GM20000 (cell line): ENCODE data around the gene PRDM10.

Experiments
- DNase-seq: peaks from one replicate; pipeline ENCODE4 v3.0.0; 2012; ENCODE audit warnings: low spot score
- TF ChIP-seq, protein P1 (sequence below): IDR thresholded peaks from 2 replicates; pipeline ENCODE4 v1.5.1; 2012; ENCODE audit warnings: mild to moderate bottlenecking, control low read depth; ENCODE audit errors: extremely low read depth, missing control alignments

The PRDM10 gene

DNA sequence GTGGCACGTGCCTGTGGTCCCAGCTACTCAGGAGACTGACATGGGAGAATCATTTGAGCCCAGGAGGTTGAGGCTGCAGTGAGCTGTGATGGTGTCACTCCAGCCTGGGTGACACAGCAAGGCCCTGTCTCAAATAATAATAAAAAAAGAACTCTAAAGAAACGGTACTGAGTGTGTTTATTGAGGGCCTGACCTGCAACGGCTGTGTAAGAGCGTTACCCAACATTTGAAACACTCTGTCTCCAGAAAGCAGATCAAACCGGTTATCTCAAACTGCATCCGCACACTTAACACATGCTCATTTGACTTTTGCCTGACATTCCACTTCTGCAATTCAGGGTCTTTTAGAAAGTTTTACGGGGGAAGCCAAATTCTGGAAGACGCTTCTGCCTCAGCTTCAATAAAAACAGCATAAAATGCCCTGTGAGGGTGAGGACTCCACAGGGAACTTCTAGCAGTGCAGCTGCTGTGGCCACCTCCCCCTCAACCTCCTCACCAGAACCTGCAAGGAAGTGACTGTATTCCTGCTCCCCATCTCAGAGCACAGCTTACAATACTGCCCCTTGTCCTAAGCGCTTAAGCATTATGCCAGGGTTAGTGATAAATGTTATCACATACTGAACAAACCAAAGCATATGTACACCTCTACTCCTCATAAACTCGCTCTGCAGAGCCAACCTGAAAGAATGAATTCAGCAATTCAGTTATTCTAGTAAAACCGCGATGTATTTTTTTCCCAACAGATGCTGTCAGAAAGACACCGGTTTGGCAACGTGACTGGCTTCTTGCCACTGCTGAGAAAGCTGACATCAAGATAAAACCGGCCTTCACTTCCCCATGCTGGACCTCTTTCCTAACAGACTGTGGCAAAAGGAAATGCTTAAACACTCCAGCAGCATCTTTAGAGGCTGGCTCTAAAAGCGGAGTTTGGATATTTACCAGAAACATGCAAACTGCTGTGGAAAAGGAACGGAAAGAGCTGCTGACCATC, 52.2 kb downstream of the PRDM10 start:
- TF ChIP-seq, protein P1, sequence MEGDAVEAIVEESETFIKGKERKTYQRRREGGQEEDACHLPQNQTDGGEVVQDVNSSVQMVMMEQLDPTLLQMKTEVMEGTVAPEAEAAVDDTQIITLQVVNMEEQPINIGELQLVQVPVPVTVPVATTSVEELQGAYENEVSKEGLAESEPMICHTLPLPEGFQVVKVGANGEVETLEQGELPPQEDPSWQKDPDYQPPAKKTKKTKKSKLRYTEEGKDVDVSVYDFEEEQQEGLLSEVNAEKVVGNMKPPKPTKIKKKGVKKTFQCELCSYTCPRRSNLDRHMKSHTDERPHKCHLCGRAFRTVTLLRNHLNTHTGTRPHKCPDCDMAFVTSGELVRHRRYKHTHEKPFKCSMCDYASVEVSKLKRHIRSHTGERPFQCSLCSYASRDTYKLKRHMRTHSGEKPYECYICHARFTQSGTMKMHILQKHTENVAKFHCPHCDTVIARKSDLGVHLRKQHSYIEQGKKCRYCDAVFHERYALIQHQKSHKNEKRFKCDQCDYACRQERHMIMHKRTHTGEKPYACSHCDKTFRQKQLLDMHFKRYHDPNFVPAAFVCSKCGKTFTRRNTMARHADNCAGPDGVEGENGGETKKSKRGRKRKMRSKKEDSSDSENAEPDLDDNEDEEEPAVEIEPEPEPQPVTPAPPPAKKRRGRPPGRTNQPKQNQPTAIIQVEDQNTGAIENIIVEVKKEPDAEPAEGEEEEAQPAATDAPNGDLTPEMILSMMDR, result no peak
- DNase-seq, result no peak

DNA sequence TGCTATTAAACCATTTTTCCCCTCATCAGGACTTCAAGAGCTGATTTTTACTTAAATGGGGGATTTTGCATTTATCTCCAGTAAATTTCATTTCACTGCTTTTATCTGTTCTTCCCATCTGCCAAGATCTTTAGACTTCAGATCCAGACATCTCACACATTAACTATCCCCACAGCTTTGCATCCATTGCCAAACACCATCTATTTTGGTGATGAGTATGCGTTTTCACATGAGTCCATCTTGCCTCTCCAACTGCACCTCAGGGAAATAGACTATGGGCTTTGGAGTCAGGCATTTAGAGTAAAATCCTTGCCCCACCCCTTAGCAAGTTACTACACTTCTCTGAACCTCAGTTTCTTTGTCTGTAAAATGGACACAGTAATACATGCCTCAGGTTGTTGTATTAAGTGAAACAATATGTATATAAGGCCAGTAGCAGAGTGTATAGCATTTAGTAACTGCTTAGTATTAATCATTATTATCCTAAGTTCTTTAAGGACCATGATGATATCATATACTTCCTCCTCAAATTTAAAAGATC, 53.6 kb downstream of the PRDM10 start:
- TF ChIP-seq, protein P1, result no peak
- DNase-seq, result no peak

DNA sequence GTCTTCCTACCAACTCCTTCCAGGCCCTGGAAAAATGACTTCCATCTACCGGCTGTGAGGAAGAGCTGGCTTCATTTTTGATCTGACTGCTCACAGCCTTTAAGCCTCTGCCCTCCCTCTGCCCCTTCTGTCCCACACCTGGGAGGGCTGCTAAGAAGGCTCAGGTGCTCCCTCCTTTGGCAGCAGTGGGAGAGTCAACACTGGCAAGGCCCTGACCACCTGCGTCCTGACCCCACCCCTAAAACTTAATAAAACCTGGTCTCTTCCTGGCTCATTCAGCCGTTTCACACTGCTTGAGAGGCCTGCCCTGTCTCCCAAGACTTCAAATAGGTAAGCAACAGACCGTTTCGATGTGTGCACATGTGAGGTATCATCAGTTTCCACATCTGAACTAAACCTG, 55.2 kb downstream of the PRDM10 start:
- TF ChIP-seq, protein P1, result no peak
- no peak for DNase-seq

DNA sequence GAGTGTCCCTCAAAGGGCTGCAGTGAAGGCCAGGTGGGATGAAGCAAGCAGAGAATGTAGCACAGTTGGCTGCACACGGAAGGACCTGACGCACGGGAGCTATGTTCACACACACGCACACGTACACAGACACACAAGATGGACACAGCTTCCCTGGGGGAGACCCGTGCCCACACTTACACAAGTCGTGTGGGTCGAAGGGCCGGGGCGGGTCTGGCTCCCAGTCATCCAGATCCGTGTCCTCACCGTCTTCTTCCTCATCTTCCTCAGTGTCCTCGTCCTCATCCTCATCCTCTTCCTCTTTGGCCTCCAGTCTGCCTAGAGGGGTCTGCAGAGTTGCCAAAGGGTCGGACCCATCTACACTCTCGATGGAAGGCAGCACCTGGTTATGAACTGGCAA, 55.7 kb downstream of the PRDM10 start:
- DNase-seq, result no peak
- TF ChIP-seq, protein P1, result no peak

DNA sequence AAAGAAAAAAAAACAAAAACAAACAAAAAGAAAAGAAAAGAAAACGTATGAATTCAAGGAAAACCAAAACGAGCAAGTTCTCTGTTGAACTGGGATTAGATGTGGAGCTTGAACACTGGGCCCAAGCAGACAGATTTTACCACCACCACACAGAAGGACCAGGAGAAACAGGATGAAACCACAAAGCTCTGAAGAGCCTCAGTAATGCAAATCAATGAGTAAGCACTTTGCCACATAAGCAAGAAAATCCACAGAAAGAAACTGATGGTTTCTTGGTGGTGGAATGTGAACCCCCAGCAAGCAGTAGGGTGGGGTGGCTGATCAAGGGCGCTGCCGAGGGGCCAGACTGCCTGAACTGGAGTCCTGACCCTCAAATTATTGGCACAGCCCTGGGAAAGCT, 56.4 kb downstream of the PRDM10 start:
- no peak for DNase-seq
- TF ChIP-seq, protein P1, result no peak

DNA sequence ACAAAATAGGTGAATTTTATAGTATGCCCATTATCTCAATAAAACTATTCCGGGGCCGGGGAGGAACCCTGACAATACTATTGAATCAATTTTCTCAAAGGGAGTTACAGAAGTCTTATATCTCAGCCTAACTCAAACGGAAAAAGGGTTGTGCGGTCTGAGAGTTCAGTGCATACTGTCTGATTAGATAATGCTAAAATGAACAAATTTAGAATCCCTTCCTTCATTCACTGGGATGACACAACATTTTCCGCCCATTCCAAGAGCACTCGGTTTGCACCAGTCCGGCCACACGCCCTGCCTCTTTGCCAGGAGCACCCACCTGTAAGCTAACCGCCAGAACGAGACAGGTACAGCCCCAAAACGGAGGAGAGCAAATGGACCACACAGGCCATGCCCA, 57.3 kb downstream of the PRDM10 start:
- no peak for DNase-seq
- TF ChIP-seq, protein P1, result no peak

DNA sequence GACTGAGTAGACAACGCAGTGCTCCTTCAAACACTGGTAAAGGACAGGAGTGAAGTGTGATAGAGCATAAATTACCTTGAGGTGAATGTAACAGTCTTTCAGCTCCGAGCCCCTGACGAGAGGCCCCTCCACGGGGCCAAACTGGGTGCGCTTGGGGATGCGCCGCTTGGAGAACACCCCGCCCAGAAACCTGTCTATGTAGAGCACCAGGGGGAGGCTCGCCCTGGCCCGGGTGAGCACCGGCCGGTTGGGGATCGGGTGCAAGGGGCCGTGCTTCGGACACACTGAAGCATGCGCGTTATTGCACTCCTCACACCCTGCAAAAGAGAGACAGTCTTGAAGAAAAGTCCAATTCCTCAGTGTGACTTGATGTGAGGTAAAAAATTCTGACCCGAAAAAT, 57.9 kb downstream of the PRDM10 start:
- DNase-seq, result no peak
- TF ChIP-seq, protein P1, result no peak
